Spleen (tissue), 11 donors: ENCODE results near the gene NAT8L. TPM values are rescaled to one million over a fixed set of nuclear protein-coding genes. Genes with fewer than 3 reads are reported as not detected.

Experiments used
- DNase-seq: peaks from one replicate; pipeline ENCODE4 v3.0.0-alpha.2; 2020
- H3K27ac ChIP-seq, 8 donors: fragments of 200-600 bp; sonication (generic) in 7 of 8; 1 replicate in 4 of 8; 2 replicates in 4 of 8; pipeline versions ENCODE4 v1.5.0 to v1.8.0; 2016 to 2021; ENCODE audit warnings: inconsistent platforms in 4 of 8, mild to moderate bottlenecking in 4 of 8, moderate library complexity in 1 of 8
- H3K27me3 ChIP-seq, 7 donors: fragments of 200-600 bp; sonication (generic) in 6 of 7; replicated peaks in 1 of 7; 1 replicate in 4 of 7; 2 replicates in 3 of 7; pipeline versions ENCODE4 v1.5.0 to v1.8.0; 2016 to 2021; ENCODE audit warnings: inconsistent platforms in 3 of 7, mild to moderate bottlenecking in 1 of 7
- H3K36me3 ChIP-seq, 6 donors: fragments of 200-600 bp; sonication (generic) in 5 of 6; 1 replicate in 4 of 6; 2 replicates in 2 of 6; pipeline versions ENCODE4 v1.5.0 to v1.8.0; 2016 to 2021; ENCODE audit warnings: inconsistent platforms in 2 of 6
- H3K4me1 ChIP-seq, 6 donors: fragments of 200-600 bp; sonication (generic) in 5 of 6; 1 replicate in 3 of 6; 2 replicates in 3 of 6; pipeline versions ENCODE4 v1.5.0 to v1.8.0; 2016 to 2021; ENCODE audit warnings: inconsistent platforms in 3 of 6
- H3K4me3 ChIP-seq, 8 donors: fragments of 200-600 bp; sonication (generic) in 7 of 8; 1 replicate in 4 of 8; 2 replicates in 4 of 8; pipeline versions ENCODE4 v1.5.0 to v1.8.0; 2016 to 2021; ENCODE audit warnings: inconsistent platforms in 4 of 8, mild to moderate bottlenecking in 4 of 8, moderate library complexity in 2 of 8
- H3K9me3 ChIP-seq, 8 donors: fragments of 200-600 bp; sonication (generic) in 7 of 8; 1 replicate in 4 of 8; 2 replicates in 4 of 8; pipeline versions ENCODE4 v1.5.0 to v1.8.0; 2016 to 2021; ENCODE audit warnings: inconsistent platforms in 4 of 8
- POLR2A ChIP-seq, 3 donors: fragments of 450-650 bp; IDR thresholded peaks; one replicate each; pipeline ENCODE4 v1.5.1; 2017; ENCODE audit warnings: antibody characterized with exemption in 3 of 3, mild to moderate bottlenecking in 1 of 3
- POLR2AphosphoS5 ChIP-seq, 3 donors: sonication (generic); formaldehyde crosslinking; IDR thresholded peaks; one replicate each; pipeline ENCODE4 v1.5.1; 2017; ENCODE audit warnings: antibody characterized with exemption in 3 of 3
- WGBS, 5 donors: extraction: QIAGEN DNeasy Blood & Tissue Kit in 3 of 5; methylation state at CpG; one replicate each; pipeline versions ENCODE4 v1.1.5 to v1.1.7; 2013 to 2018; 5-methylcytosine and 5-hydroxymethylcytosine counted together
- intact Hi-C: fragments of 100-400 bp; cut with DNase I; formaldehyde crosslinking; loops from one replicate; pipeline ENCODE4 v1.15.0; 2023; ENCODE audit warnings: low total_unique reads
- polyA plus RNA-seq, 3 donors: library from polyadenylated mRNA; stranded (reverse); fragments of 200-250 nt; gene quantifications; one replicate each; pipeline ENCODE4 v1.2.1, GENCODE V29; 2013
- total RNA-seq, 7 donors: library from RNA; depleted of rRNA in 3 of 7; stranded (reverse); fragments of >200 nt in 3 of 7; fragmentation: NEBNext Ultra II Directional in 4 of 7; extraction: Animal tissue kit (Norgen Biotek cat#: 25700) in 4 of 7; gene quantifications; one replicate each; pipeline versions ENCODE4 v1.1.0 to v1.2.1, GENCODE V29; 2016 to 2021
- TF ChIP-seq, protein P1 (sequence below), 11 experiments: fragments of 200-600 bp in 7 of 11; fragments of 450-650 bp in 4 of 11; sonication (generic) in 4 of 11; IDR thresholded peaks in 8 of 11; conservative IDR thresholded peaks in 3 of 11; 1 replicate in 7 of 11; 2 replicates in 4 of 11; pipeline versions ENCODE4 v1.4.0 to v1.8.0; 2016 to 2021; ENCODE audit warnings: antibody characterized with exemption in 11 of 11, inconsistent platforms in 4 of 11, mild to moderate bottlenecking in 1 of 11
- donor health status: healthy with polysubstance abuse.
- donor health status: DM: no; HTN: no; CAD: no; lungs with moderate emphysema.
- donor health status: DM: no; HTN: no; CAD: no.
- donor health status: Bipolar disorder and iron deficiency.
- donor health status: healthy.
- donor health status: DM: no; HTN: no; CAD: no.
- donor health status: DM: yes; HTN: yes; CAD: no.

NAT8L gene
- total and polyA plus RNA-seq, 10 donors = 0.13 to 3.1 (median 0.72) TPM

DNA sequence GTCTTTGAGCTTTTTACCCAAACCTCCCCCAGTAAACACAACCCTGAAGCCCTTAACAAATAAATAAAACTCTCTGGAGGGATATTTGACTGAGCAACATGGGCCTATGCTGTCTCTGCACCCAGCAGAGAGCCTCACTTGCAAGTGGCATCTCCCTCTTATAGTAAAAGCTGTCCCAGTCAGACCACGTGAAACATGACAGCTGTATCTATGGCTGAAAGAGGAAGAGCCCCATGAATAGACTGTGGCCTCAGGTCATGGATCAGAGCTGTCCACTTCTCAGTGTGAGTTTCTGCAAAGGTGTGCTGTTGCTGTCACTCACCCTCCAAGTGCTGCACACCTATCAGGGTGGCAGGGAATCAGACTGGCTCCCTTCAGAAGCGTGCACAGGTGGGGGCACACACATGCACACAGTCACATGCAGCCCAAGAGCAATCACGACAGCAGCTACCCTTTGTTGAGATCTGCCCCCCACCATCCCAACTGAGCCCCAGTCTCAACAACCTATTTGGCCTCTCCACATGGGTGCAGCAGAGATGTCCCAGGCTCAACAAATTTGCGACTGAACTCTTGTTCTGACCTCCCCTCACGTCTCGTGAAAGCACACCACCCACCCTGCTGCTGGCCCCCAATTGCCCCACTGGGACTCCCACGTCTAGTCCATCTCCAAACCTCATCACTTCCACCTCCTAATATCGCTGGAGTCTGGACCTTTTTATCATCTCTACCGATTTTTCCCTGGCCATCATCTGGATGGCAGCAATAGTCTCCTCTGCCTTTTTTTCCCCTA, 45.6 kb downstream of the NAT8L start:
- Histone ChIP-seq H3K4me1 (no peaks in the 10 kb centered on the region), H3K9me3 (peaks cover 0 to 51% (median 39%) of the 10 kb centered on the region in 8 donors), H3K4me3 (no peak overlapping the region), H3K36me3 (no peaks in the 10 kb centered on the region), H3K27ac (no peak overlapping the region), H3K27me3 (peaks cover 0 to 74% (median 0%) of the 10 kb centered on the region in 7 donors)
- intact Hi-C loops = no loop called here
- WGBS, 5 donors = 74 to 85% (median 79%) methylated on average over 8 to 9 of the region's 9 CpGs
- TF ChIP-seq, protein P1, sequence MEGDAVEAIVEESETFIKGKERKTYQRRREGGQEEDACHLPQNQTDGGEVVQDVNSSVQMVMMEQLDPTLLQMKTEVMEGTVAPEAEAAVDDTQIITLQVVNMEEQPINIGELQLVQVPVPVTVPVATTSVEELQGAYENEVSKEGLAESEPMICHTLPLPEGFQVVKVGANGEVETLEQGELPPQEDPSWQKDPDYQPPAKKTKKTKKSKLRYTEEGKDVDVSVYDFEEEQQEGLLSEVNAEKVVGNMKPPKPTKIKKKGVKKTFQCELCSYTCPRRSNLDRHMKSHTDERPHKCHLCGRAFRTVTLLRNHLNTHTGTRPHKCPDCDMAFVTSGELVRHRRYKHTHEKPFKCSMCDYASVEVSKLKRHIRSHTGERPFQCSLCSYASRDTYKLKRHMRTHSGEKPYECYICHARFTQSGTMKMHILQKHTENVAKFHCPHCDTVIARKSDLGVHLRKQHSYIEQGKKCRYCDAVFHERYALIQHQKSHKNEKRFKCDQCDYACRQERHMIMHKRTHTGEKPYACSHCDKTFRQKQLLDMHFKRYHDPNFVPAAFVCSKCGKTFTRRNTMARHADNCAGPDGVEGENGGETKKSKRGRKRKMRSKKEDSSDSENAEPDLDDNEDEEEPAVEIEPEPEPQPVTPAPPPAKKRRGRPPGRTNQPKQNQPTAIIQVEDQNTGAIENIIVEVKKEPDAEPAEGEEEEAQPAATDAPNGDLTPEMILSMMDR (IDR thresholded peaks at IDR 0.05 in 8 of 11, conservative IDR thresholded peaks at IDR 0.05 in 3 of 11) = no peak
- no peak for TF ChIP-seq POLR2AphosphoS5 (IDR thresholded peaks at IDR 0.05)
- TF ChIP-seq POLR2A (IDR thresholded peaks at IDR 0.05) = no peak
- no peak for DNase-seq

DNA sequence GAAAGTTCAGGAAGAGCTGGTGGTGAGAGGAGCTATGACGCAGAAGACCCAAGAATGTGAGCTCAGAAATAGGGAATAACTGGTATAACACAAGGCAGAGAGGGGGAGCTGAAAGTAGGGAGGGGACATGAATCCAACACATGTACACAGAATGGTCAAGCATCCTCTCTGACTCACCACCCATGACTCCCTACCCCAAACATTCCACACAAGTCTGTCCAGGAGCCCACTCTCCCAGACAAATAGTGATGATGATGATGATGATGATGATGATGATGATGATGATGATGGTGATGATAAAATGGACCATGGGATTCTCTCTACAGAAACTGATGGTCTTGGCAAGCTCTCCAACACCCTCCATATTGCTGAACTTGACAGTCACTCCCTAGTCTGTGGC, 46.4 kb downstream of the NAT8L start:
- no peak overlapping the region for H3K27ac ChIP-seq
- WGBS, 5 donors = 88 to 100% (median 92%) methylated on average over 1 of the region's 1 CpG
- H3K4me3 ChIP-seq = no peak overlapping the region
- no peak for TF ChIP-seq POLR2A (IDR thresholded peaks at IDR 0.05)
- TF ChIP-seq, protein P1 (IDR thresholded peaks at IDR 0.05 in 8 of 11, conservative IDR thresholded peaks at IDR 0.05 in 3 of 11) = no peak
- TF ChIP-seq POLR2AphosphoS5 (IDR thresholded peaks at IDR 0.05) = no peak
- intact Hi-C loops = no loop called here
- H3K9me3 ChIP-seq = peaks cover 0 to 51% (median 39%) of the 10 kb centered on the region in 8 donors
- DNase-seq = no peak
- H3K27me3 ChIP-seq = peaks cover 0 to 66% (median 0%) of the 10 kb centered on the region in 7 donors
- H3K4me1 ChIP-seq = no peaks in the 10 kb centered on the region
- H3K36me3 ChIP-seq = no peaks in the 10 kb centered on the region

DNA sequence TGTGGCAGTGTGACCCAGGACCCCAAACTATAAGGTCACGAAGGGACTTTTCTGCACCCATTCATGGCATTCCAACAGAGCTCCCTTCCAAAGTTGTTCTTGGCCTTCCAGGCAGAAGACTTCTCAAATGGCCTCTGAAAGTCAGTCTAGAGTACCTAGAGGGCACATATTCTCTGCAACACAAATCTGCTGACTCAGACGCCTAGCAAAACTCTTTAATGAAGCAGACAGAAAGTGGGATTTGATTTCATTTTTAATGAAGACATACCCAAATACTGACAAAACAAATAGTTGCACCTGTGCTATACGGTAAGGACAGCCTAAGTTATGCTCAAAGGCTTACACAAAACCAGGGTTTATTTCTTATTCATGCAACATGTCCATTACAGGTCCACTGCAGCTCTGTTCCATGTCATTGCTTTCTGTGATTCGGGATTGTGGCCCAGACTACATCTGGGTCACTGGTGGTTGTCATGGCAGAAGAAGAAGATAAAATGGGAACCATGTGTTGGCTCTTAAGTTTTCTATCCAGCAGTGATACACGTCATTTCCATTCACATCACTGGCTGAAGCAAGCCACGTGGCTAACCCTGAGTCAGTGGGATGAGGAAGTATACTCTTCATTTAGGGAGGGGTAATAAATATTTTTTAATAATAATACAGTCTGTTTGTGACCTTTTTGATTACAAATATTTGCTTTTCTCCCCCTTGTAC, 57.7 kb downstream of the NAT8L start:
- no peak for DNase-seq
- no peak overlapping the region for H3K27ac ChIP-seq
- no peak overlapping the region for H3K4me3 ChIP-seq
- H3K4me1 ChIP-seq = no peaks in the 10 kb centered on the region
- no peaks in the 10 kb centered on the region for H3K36me3 ChIP-seq
- TF ChIP-seq, protein P1 (IDR thresholded peaks at IDR 0.05 in 8 of 11, conservative IDR thresholded peaks at IDR 0.05 in 3 of 11) = no peak
- TF ChIP-seq POLR2A (IDR thresholded peaks at IDR 0.05) = no peak
- TF ChIP-seq POLR2AphosphoS5 (IDR thresholded peaks at IDR 0.05) = no peak
- intact Hi-C loops = no loop called here
- WGBS, 5 donors = 77 to 86% (median 79%) methylated on average over 6 of the region's 6 CpGs
- H3K9me3 ChIP-seq = no peaks in the 10 kb centered on the region
- H3K27me3 ChIP-seq = no peaks in the 10 kb centered on the region

Other genes starting within 250 kb of the NAT8L start
- gene LETM1, start 203.2 kb upstream of the NAT8L start, total RNA-seq = 10 to 100 TPM; 33.2 to 47.7 (median 36.3) TPM
- 10 to 100 TPM in 1 of 3 donors, 1 to 10 TPM in 2; 6.5 to 16.9 (median 7.8) TPM for gene LETM1, start 203.2 kb upstream of the NAT8L start, polyA plus RNA-seq
- gene NSD2, start 187.9 kb upstream of the NAT8L start, total RNA-seq = 10 to 100 TPM; 39.1 to 58.9 (median 48.5) TPM
- gene NSD2, start 187.9 kb upstream of the NAT8L start, polyA plus RNA-seq = 10 to 100 TPM in 1 of 3 donors, 1 to 10 TPM in 2; 7.1 to 13.1 (median 7.4) TPM
- 10 to 100 TPM; 20.2 to 36.6 (median 31.5) TPM for gene NELFA, start 50.4 kb upstream of the NAT8L start, total RNA-seq
- 10 to 100 TPM; 19.9 to 29.6 (median 20.1) TPM for gene NELFA, start 50.4 kb upstream of the NAT8L start, polyA plus RNA-seq
- 10 to 100 TPM; 16.2 to 22.4 (median 19.2) TPM for gene HAUS3, start 182.8 kb downstream of the NAT8L start, total RNA-seq
- 10 to 100 TPM; 10.3 to 15.0 (median 13.0) TPM for gene HAUS3, start 182.8 kb downstream of the NAT8L start, polyA plus RNA-seq
- 1 to 10 TPM; 1.9 to 3.5 (median 2.9) TPM for gene POLN, start 182.8 kb downstream of the NAT8L start, total RNA-seq
- 1 to 10 TPM; 1.2 to 1.5 (median 1.5) TPM for gene POLN, start 182.8 kb downstream of the NAT8L start, polyA plus RNA-seq
- 100 to 1,000 TPM in 5 of 7 donors, 10 to 100 TPM in 2; 51.8 to 128 (median 112) TPM for gene MXD4, start 202.8 kb downstream of the NAT8L start, total RNA-seq
- gene MXD4, start 202.8 kb downstream of the NAT8L start, polyA plus RNA-seq = 100 to 1,000 TPM in 1 of 3 donors, 10 to 100 TPM in 2; 36.0 to 103 (median 38.4) TPM